ENCODE measurements around the gene MFAP2. TPM values are rescaled to one million over a fixed set of nuclear protein-coding genes. Genes with fewer than 3 reads are reported as not detected.

Gene MFAP2
- total and polyA plus RNA-seq, 2 of the 8 experiments (the other 6 are each of a cell fraction or from before 2014, with no cell fraction given): 172 to 326 TPM

DNA sequence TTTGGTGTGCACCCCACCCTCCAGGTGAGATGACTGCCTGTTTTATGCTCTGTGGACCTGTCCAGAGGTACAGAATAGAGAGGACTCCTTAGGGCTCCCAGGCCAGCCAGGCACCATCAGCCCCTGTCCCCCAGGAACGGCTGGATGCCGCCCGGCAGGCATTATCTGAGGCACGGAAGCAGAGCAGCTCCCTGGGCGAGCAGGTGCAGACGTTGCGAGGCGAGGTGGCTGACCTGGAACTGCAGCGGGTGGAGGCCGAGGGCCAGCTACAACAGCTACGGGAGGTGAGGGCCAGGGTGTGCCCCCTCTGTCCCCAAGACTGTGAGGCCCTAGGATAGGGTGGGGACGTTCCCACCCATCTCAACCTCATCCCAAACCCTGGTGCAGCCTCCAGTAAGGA, 10.8 kb downstream of the MFAP2 start:
- no peaks in the 10 kb centered on the region for H3K79me1 ChIP-seq (ENCODE audit: low read depth, low read length)
- H2BK20ac ChIP-seq (ENCODE audit: low read length): no peak overlapping the region
- no peak overlapping the region for H3K4me2 ChIP-seq (ENCODE audit: insufficient read depth in 1 of 2, low read depth in 2 of 2, low read length in 2 of 2)
- no peak overlapping the region for H3K14ac ChIP-seq (ENCODE audit: insufficient read length)
- no peak overlapping the region for H2AFZ ChIP-seq (ENCODE audit: low read length)
- H3K23me2 ChIP-seq (ENCODE audit: low read depth, low read length): peaks cover 3% of the 10 kb centered on the region; the same call in 1 of the 2 replicates
- DNase-seq (ENCODE audit: low read depth in 1 of 2, low spot score in 2 of 2) (no peak), FAIRE-seq (no peak)
- no peak overlapping the region for H3K9ac ChIP-seq (replicated peaks in 1 of 4; ENCODE audit: extremely low read depth in 1 of 4, low read depth in 3 of 4, low read length in 3 of 4)
- no peak overlapping the region for H2BK120ac ChIP-seq (replicated peaks; ENCODE audit: low read depth, low read length)
- no peak overlapping the region for H3K23ac ChIP-seq (ENCODE audit: insufficient read length)
- H3K27ac ChIP-seq (ENCODE audit: low read depth, low read length): no peak overlapping the region
- peaks cover 7 to 35% (median 21%) of the 10 kb centered on the region in 4 experiments; a peak in 7 of 8 replicates for H3K36me3 ChIP-seq (ENCODE audit: control insufficient read depth in 2 of 4, insufficient read depth in 4 of 4, low read length in 3 of 4)
- ChIA-PET POLR2A (ENCODE audit: partially characterized antibody) (interaction anchor here (0.7 to 9.5 kb wide), 6 partner anchors 8 to 45 kb away, joined by 3 to 92 read pairs (median 6); partner anchors contain the start of gene MFAP2), CTCF (ENCODE audit: partially characterized antibody) (interaction anchor here (0.8 to 14.3 kb wide), 5 partner anchors 8 to 76 kb away, joined by 4 to 267 read pairs (median 9); partner anchors contain the start of gene MFAP2)
- no peak overlapping the region for H3K4ac ChIP-seq (replicated peaks; ENCODE audit: insufficient read length, low read depth, low read length)
- H3K4me1 ChIP-seq (replicated peaks in 1 of 4; ENCODE audit: control insufficient read depth in 3 of 4, insufficient read depth in 4 of 4, low read length in 3 of 4): peaks cover 0 to 11% (median 8%) of the 10 kb centered on the region in 4 experiments; a peak in 6 of 7 replicates
- no peak overlapping the region for H4K5ac ChIP-seq (ENCODE audit: insufficient read length, low read depth, low read length)
- TF ChIP-seq POU5F1 (IDR thresholded peaks at IDR 0.05; ENCODE audit: low read depth, low read length): no peak
- no peak for TF ChIP-seq YY1 (IDR thresholded peaks at IDR 0.05; ENCODE audit: low read depth, low read length)
- no peak for TF ChIP-seq RXRA (IDR thresholded peaks at IDR 0.05; ENCODE audit: insufficient read depth, low read depth, low read length)
- TF ChIP-seq NRF1 (IDR thresholded peaks at IDR 0.05; ENCODE audit: low read depth, low read length): no peak
- no peak for TF ChIP-seq POLR2A (IDR thresholded peaks at IDR 0.05; ENCODE audit: control extremely low read depth in 1 of 2, low read depth in 2 of 2, low read length in 2 of 2)
- no peak for TF ChIP-seq PHF8 (conservative IDR thresholded peaks at IDR 0.05; ENCODE audit: low read depth, low read length)
- no peak for TF ChIP-seq GABPA (IDR thresholded peaks at IDR 0.05; ENCODE audit: borderline replicate concordance, insufficient read depth, low read length)
- no peak for TF ChIP-seq EP300 (IDR thresholded peaks at IDR 0.05; ENCODE audit: borderline replicate concordance in 1 of 2, low read depth in 2 of 2, low read length in 2 of 2)
- no peak for TF ChIP-seq TBP (IDR thresholded peaks at IDR 0.05; ENCODE audit: low read depth, low read length)
- no peak for TF ChIP-seq ATF3 (IDR thresholded peaks at IDR 0.05; ENCODE audit: insufficient read depth, low read depth, low read length)
- TF ChIP-seq CTBP2 (IDR thresholded peaks at IDR 0.05; ENCODE audit: borderline replicate concordance, insufficient read depth, insufficient read length, low read length): no peak
- no peak for TF ChIP-seq GTF2F1 (IDR thresholded peaks at IDR 0.05; ENCODE audit: borderline replicate concordance, low read depth, low read length)
- no peak for TF ChIP-seq POLR2AphosphoS5 (IDR thresholded peaks at IDR 0.05; ENCODE audit: low read depth, low read length)
- TF ChIP-seq MAFK (IDR thresholded peaks at IDR 0.05; ENCODE audit: low read depth, low read length): no peak
- H2BK15ac ChIP-seq (ENCODE audit: low read length): no peak overlapping the region
- no peak overlapping the region for H2BK12ac ChIP-seq (ENCODE audit: low read depth, low read length)
- no peak overlapping the region for H4K8ac ChIP-seq (ENCODE audit: extremely low read depth, insufficient read depth, low read length)
- H3K56ac ChIP-seq (replicated peaks; ENCODE audit: insufficient read length, low read depth, low read length): no peak overlapping the region
- no peaks in the 10 kb centered on the region for H3K27me3 ChIP-seq (replicated peaks in 1 of 4; ENCODE audit: control insufficient read depth in 3 of 4, extremely low read depth in 1 of 4, insufficient read depth in 3 of 4, low read length in 3 of 4)
- no peak overlapping the region for H3K4me3 ChIP-seq (ENCODE audit: extremely low read depth in 1 of 4, insufficient read depth in 2 of 4, low read depth in 3 of 4, low read length in 4 of 4)
- H2BK5ac ChIP-seq (ENCODE audit: low read depth, low read length): no peak overlapping the region
- H3K9me3 ChIP-seq (ENCODE audit: insufficient read depth in 2 of 2, low read depth in 1 of 2, low read length in 1 of 2): no peaks in the 10 kb centered on the region
- H4K20me1 ChIP-seq (replicated peaks in 1 of 2; ENCODE audit: control insufficient read depth in 1 of 2, insufficient read depth in 2 of 2, low read length in 2 of 2): peaks cover 8 to 14% of the 10 kb centered on the region in 2 experiments
- no peaks in the 10 kb centered on the region for H3K79me2 ChIP-seq (ENCODE audit: control insufficient read depth in 1 of 2, insufficient read depth in 2 of 2, low read length in 2 of 2)
- no peak overlapping the region for H4K91ac ChIP-seq (replicated peaks; ENCODE audit: insufficient read length, low read length)
- WGBS, 2 experiments (ENCODE audit: extremely low coverage in 1 of 2, insufficient coverage in 1 of 2, insufficient read length in 1 of 2, insufficient replicate concordance in 2 of 2, low coverage in 1 of 2, low lambda C conversion rate in 2 of 2, missing lambda C conversion rate in 1 of 2): 95% methylated on average over 12 of the region's 12 CpGs; no CpG with 5 or more reads in 1 of the 2 experiments
- H2AK5ac ChIP-seq (ENCODE audit: low read depth, low read length): no peak overlapping the region
- H3K18ac ChIP-seq (ENCODE audit: extremely low read depth, low read length): no peak overlapping the region
